ENCODE data around the gene DENND1B.
"Not testable (repeated sequence)": the region's sequence is repeated elsewhere in the genome, so short reads cannot be mapped to it uniquely, and the experiment has no call there.

Gene DENND1B

GRCh38 chr1:197544553-197544952 is 230.7 kb downstream of the DENND1B start:
- H3K4me3 ChIP-seq (ENCODE audit: insufficient read depth, low read depth, low read length, poor library complexity, severe bottlenecking) = no peak overlapping the region
- H3K27ac ChIP-seq (ENCODE audit: insufficient read depth, low read length, poor library complexity, severe bottlenecking) = no peak overlapping the region
- peaks cover 4% of the 10 kb centered on the region for H3K36me3 ChIP-seq (ENCODE audit: control insufficient read depth, insufficient read depth, low read length)

GRCh38 chr1:197544130-197544529 is 231.2 kb downstream of the DENND1B start:
- H3K36me3 ChIP-seq (ENCODE audit: control insufficient read depth, insufficient read depth, low read length) = peaks cover 6% of the 10 kb centered on the region
- no peaks in the 10 kb centered on the region for H3K4me1 ChIP-seq (ENCODE audit: control insufficient read depth, insufficient read depth, low read length, poor library complexity, severe bottlenecking)
- DNase-seq = no peak
- no peaks in the 10 kb centered on the region for H3K27me3 ChIP-seq (replicated peaks; ENCODE audit: control insufficient read depth, insufficient read depth, low read length, poor library complexity, severe bottlenecking)
- H3K27ac ChIP-seq (ENCODE audit: insufficient read depth, low read length, poor library complexity, severe bottlenecking) = no peak overlapping the region
- no peak overlapping the region for H3K4me3 ChIP-seq (ENCODE audit: insufficient read depth, low read depth, low read length, poor library complexity, severe bottlenecking)
- H3K9me3 ChIP-seq (ENCODE audit: control insufficient read depth, low read length) = no peaks in the 10 kb centered on the region

More at GRCh38 chr1:197544553-197544952, 230.7 kb downstream of the DENND1B start:
- Histone ChIP-seq H3K4me1 (ENCODE audit: control insufficient read depth, insufficient read depth, low read length, poor library complexity, severe bottlenecking) (no peaks in the 10 kb centered on the region), H3K27me3 (replicated peaks; ENCODE audit: control insufficient read depth, insufficient read depth, low read length, poor library complexity, severe bottlenecking) (no peaks in the 10 kb centered on the region), H3K9me3 (ENCODE audit: control insufficient read depth, low read length) (no peaks in the 10 kb centered on the region)
- DNase-seq = no peak

GRCh38 chr1:197541411-197541810 is 233.9 kb downstream of the DENND1B start:
- Histone ChIP-seq H3K27me3 (replicated peaks; ENCODE audit: control insufficient read depth, insufficient read depth, low read length, poor library complexity, severe bottlenecking) (no peaks in the 10 kb centered on the region), H3K36me3 (ENCODE audit: control insufficient read depth, insufficient read depth, low read length) (peaks cover 9% of the 10 kb centered on the region), H3K27ac (ENCODE audit: insufficient read depth, low read length, poor library complexity, severe bottlenecking) (no peak overlapping the region), H3K9me3 (ENCODE audit: control insufficient read depth, low read length) (no peaks in the 10 kb centered on the region), H3K4me3 (ENCODE audit: insufficient read depth, low read depth, low read length, poor library complexity, severe bottlenecking) (no peak overlapping the region), H3K4me1 (ENCODE audit: control insufficient read depth, insufficient read depth, low read length, poor library complexity, severe bottlenecking) (no peaks in the 10 kb centered on the region)
- DNase-seq = no peak

GRCh38 chr1:197526736-197527371 is 248.4 kb downstream of the DENND1B start:
- Histone ChIP-seq H3K27me3 (replicated peaks; ENCODE audit: control insufficient read depth, insufficient read depth, low read length, poor library complexity, severe bottlenecking) (no peaks in the 10 kb centered on the region), H3K36me3 (ENCODE audit: control insufficient read depth, insufficient read depth, low read length) (no peaks in the 10 kb centered on the region), H3K27ac (ENCODE audit: insufficient read depth, low read length, poor library complexity, severe bottlenecking) (no peak overlapping the region), H3K9me3 (ENCODE audit: control insufficient read depth, low read length) (no peaks in the 10 kb centered on the region), H3K4me1 (ENCODE audit: control insufficient read depth, insufficient read depth, low read length, poor library complexity, severe bottlenecking) (no peaks in the 10 kb centered on the region), H3K4me3 (ENCODE audit: insufficient read depth, low read depth, low read length, poor library complexity, severe bottlenecking) (no peak overlapping the region)
- no peak for DNase-seq

GRCh38 chr1:197521118-197521739 is 254.1 kb downstream of the DENND1B start:
- no peaks in the 10 kb centered on the region for H3K27me3 ChIP-seq (replicated peaks; ENCODE audit: control insufficient read depth, insufficient read depth, low read length, poor library complexity, severe bottlenecking)
- no peaks in the 10 kb centered on the region for H3K4me1 ChIP-seq (ENCODE audit: control insufficient read depth, insufficient read depth, low read length, poor library complexity, severe bottlenecking)
- H3K27ac ChIP-seq (ENCODE audit: insufficient read depth, low read length, poor library complexity, severe bottlenecking) = no peak overlapping the region
- H3K4me3 ChIP-seq (ENCODE audit: insufficient read depth, low read depth, low read length, poor library complexity, severe bottlenecking) = no peak overlapping the region
- H3K36me3 ChIP-seq (ENCODE audit: control insufficient read depth, insufficient read depth, low read length) = no peaks in the 10 kb centered on the region
- no peaks in the 10 kb centered on the region for H3K9me3 ChIP-seq (ENCODE audit: control insufficient read depth, low read length)
- no peak for DNase-seq

GRCh38 chr1:197519741-197520334 is 255.4 kb downstream of the DENND1B start:
- no peak for DNase-seq
- no peak overlapping the region for H3K4me3 ChIP-seq (ENCODE audit: insufficient read depth, low read depth, low read length, poor library complexity, severe bottlenecking)
- H3K36me3 ChIP-seq (ENCODE audit: control insufficient read depth, insufficient read depth, low read length) = no peaks in the 10 kb centered on the region
- no peaks in the 10 kb centered on the region for H3K4me1 ChIP-seq (ENCODE audit: control insufficient read depth, insufficient read depth, low read length, poor library complexity, severe bottlenecking)
- no peak overlapping the region for H3K27ac ChIP-seq (ENCODE audit: insufficient read depth, low read length, poor library complexity, severe bottlenecking)
- no peaks in the 10 kb centered on the region for H3K27me3 ChIP-seq (replicated peaks; ENCODE audit: control insufficient read depth, insufficient read depth, low read length, poor library complexity, severe bottlenecking)
- no peaks in the 10 kb centered on the region for H3K9me3 ChIP-seq (ENCODE audit: control insufficient read depth, low read length)

- H3K4me1 ChIP-seq (ENCODE audit: control insufficient read depth, insufficient read depth, low read length, poor library complexity, severe bottlenecking) = no peaks in the 10 kb centered on the region
- H3K36me3 ChIP-seq (ENCODE audit: control insufficient read depth, insufficient read depth, low read length) = peaks cover 10% of the 10 kb centered on the region
- H3K27me3 ChIP-seq (replicated peaks; ENCODE audit: control insufficient read depth, insufficient read depth, low read length, poor library complexity, severe bottlenecking) = no peaks in the 10 kb centered on the region
- no peaks in the 10 kb centered on the region for H3K9me3 ChIP-seq (ENCODE audit: control insufficient read depth, low read length)
- DNase-seq = no peak
- no peak overlapping the region for H3K4me3 ChIP-seq (ENCODE audit: insufficient read depth, low read depth, low read length, poor library complexity, severe bottlenecking)
- no peak overlapping the region for H3K27ac ChIP-seq (ENCODE audit: insufficient read depth, low read length, poor library complexity, severe bottlenecking)
Observed at GRCh38 chr1:197515421-197515820, 259.9 kb downstream of the DENND1B start.

- H3K27ac ChIP-seq (ENCODE audit: insufficient read depth, low read length, poor library complexity, severe bottlenecking) = no peak overlapping the region
- H3K36me3 ChIP-seq (ENCODE audit: control insufficient read depth, insufficient read depth, low read length) = peaks cover 11% of the 10 kb centered on the region
- DNase-seq = no peak
- no peaks in the 10 kb centered on the region for H3K4me1 ChIP-seq (ENCODE audit: control insufficient read depth, insufficient read depth, low read length, poor library complexity, severe bottlenecking)
- H3K27me3 ChIP-seq (replicated peaks; ENCODE audit: control insufficient read depth, insufficient read depth, low read length, poor library complexity, severe bottlenecking) = no peaks in the 10 kb centered on the region
- no peaks in the 10 kb centered on the region for H3K9me3 ChIP-seq (ENCODE audit: control insufficient read depth, low read length)
- no peak overlapping the region for H3K4me3 ChIP-seq (ENCODE audit: insufficient read depth, low read depth, low read length, poor library complexity, severe bottlenecking)
Observed at GRCh38 chr1:197510691-197511378, 264.4 kb downstream of the DENND1B start.

GRCh38 chr1:197496722-197497121 is 278.6 kb downstream of the DENND1B start:
- H3K4me3 ChIP-seq (ENCODE audit: insufficient read depth, low read depth, low read length, poor library complexity, severe bottlenecking) = no peak overlapping the region
- no peaks in the 10 kb centered on the region for H3K36me3 ChIP-seq (ENCODE audit: control insufficient read depth, insufficient read depth, low read length)
- H3K27ac ChIP-seq (ENCODE audit: insufficient read depth, low read length, poor library complexity, severe bottlenecking) = no peak overlapping the region
- no peak for DNase-seq
- no peaks in the 10 kb centered on the region for H3K9me3 ChIP-seq (ENCODE audit: control insufficient read depth, low read length)
- no peaks in the 10 kb centered on the region for H3K27me3 ChIP-seq (replicated peaks; ENCODE audit: control insufficient read depth, insufficient read depth, low read length, poor library complexity, severe bottlenecking)
- no peaks in the 10 kb centered on the region for H3K4me1 ChIP-seq (ENCODE audit: control insufficient read depth, insufficient read depth, low read length, poor library complexity, severe bottlenecking)

- not testable (repeated sequence) for H3K9me3 ChIP-seq (ENCODE audit: control insufficient read depth, low read length); H3K27ac ChIP-seq (ENCODE audit: insufficient read depth, low read length, poor library complexity, severe bottlenecking); DNase-seq; H3K36me3 ChIP-seq (ENCODE audit: control insufficient read depth, insufficient read depth, low read length); H3K4me3 ChIP-seq (ENCODE audit: insufficient read depth, low read depth, low read length, poor library complexity, severe bottlenecking); H3K4me1 ChIP-seq (ENCODE audit: control insufficient read depth, insufficient read depth, low read length, poor library complexity, severe bottlenecking); H3K27me3 ChIP-seq (replicated peaks; ENCODE audit: control insufficient read depth, insufficient read depth, low read length, poor library complexity, severe bottlenecking)
Observed at GRCh38 chr1:197491505-197491904, 283.8 kb downstream of the DENND1B start.

All from effector memory CD4-positive, alpha-beta T cell (primary cell).